ENCODE results near the gene RFESD.

GRCh38 chr5:95641741-95642220, 4.8 kb upstream of the RFESD start:
- TF ChIP-seq GZF1 (CRISPR knock-in tag; IDR thresholded peaks at IDR 0.05): no peak
- TF ChIP-seq SP1 (IDR thresholded peaks at IDR 0.05): no peak
- no peak for TF ChIP-seq SP1 (CRISPR knock-in tag; IDR thresholded peaks at IDR 0.05)
- TF ChIP-seq HMG20A (CRISPR knock-in tag; IDR thresholded peaks at IDR 0.05; ENCODE audit: borderline replicate concordance): no peak
- TF ChIP-seq POLR2A (IDR thresholded peaks at IDR 0.05; ENCODE audit: insufficient read depth in 1 of 2, low read depth in 2 of 2, low read length in 2 of 2): no peak
- no peak for TF ChIP-seq ZNF280D (CRISPR knock-in tag; IDR thresholded peaks at IDR 0.05)
- no peak for TF ChIP-seq GMEB2 (CRISPR knock-in tag; IDR thresholded peaks at IDR 0.05; ENCODE audit: low read depth)
